Measurements from ENCODE around the gene TSPAN13. TPM values are rescaled to one million over a fixed set of nuclear protein-coding genes. Genes with fewer than 3 reads are reported as not detected.

The TSPAN13 gene
- total RNA-seq, 1 experiment from 2014 or later: 80.8 TPM

DNA sequence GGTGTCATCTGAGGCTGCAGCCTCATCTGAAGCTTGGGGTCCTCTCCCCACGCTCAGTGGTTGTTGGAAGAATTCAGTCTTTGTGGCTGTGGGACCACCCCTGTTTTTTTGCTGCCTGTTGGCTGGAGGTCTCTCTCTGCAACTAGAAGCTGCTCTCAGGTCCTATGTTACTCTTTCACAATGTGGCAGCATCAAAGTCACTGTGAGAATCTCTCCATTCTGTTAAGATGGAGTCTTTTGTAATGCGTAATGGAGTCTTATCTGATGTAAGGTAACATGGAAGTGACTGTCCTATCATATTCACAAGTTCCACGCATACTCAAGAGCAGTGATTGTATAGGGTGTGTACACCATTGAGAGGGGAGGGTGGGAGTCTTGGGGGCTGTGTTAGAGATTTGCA lies 24.9 kb downstream of the TSPAN13 start:
- H3K4me3 ChIP-seq (ENCODE audit: low read depth in 2 of 2, low read length in 2 of 2): no peak overlapping the region

DNA sequence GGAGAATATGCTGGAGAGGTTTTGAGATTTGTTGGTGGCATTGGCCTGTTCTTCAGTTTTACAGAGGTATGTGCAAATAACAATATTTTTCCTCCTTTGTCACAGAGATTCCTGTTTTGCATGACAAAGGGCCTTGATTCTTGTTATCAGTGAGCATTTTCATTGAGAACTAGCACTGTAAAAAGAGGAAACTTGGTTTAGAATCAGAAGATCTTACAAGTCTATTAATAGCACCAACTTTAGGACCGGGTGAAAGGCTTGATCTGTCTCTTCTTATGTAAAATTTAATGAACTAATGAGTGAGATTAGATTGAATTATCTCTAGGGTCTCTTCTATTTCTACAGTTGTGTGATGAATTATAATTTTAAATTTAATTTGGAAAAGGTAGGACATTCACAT lies 25.5 kb downstream of the TSPAN13 start:
- H3K4me1 ChIP-seq (ENCODE audit: control insufficient read depth, insufficient read depth, low read length): no peaks in the 10 kb centered on the region
- H3K36me3 ChIP-seq (ENCODE audit: control insufficient read depth, insufficient read depth, low read length): peaks cover 3% of the 10 kb centered on the region; the same call in 1 of the 2 replicates
- ChIA-PET CTCF (no interaction called here), POLR2A (no interaction called here)
- H3K4me3 ChIP-seq (ENCODE audit: low read depth in 2 of 2, low read length in 2 of 2): no peak overlapping the region
- BruUV-seq (replicated peaks): no TSS peak
- intact Hi-C loops (cut with micrococcal nuclease; ENCODE audit: unreplicated experiment): no loop called here
- no peaks in the 10 kb centered on the region for H3K9me3 ChIP-seq (ENCODE audit: control insufficient read depth, insufficient read depth, low read depth, low read length)
- DNase-seq (ENCODE audit: low read depth, low spot score) (no peak), ATAC-seq (no peak)
- in situ Hi-C loops (cut with HindIII; ENCODE audit: low pct_unique_long_range_greater_than_20kb, low sequenced_read_pairs): no loop called here
- no peaks in the 10 kb centered on the region for H3K27me3 ChIP-seq (ENCODE audit: control insufficient read depth, insufficient read depth, low read length)
- no peak overlapping the region for H3K27ac ChIP-seq (ENCODE audit: low read length)
- no peak for TF ChIP-seq POLR2AphosphoS5 (IDR thresholded peaks at IDR 0.05; ENCODE audit: low read depth, low read length)
- no peak for TF ChIP-seq REST (IDR thresholded peaks at IDR 0.05; ENCODE audit: insufficient read depth in 1 of 2, low read depth in 2 of 2, low read length in 1 of 2)

More for the DNA sequence above, 24.9 kb downstream of the TSPAN13 start:
- no peak overlapping the region for H3K27ac ChIP-seq (ENCODE audit: low read length)
- no peak for TF ChIP-seq POLR2AphosphoS5 (IDR thresholded peaks at IDR 0.05; ENCODE audit: low read depth, low read length)
- TF ChIP-seq TCF7L2 (IDR thresholded peaks at IDR 0.05; ENCODE audit: low read depth, low read length): no peak
- no peak for TF ChIP-seq SIN3A (IDR thresholded peaks at IDR 0.05; ENCODE audit: borderline replicate concordance, insufficient read depth, low read depth, low read length)
- TF ChIP-seq, protein P1, sequence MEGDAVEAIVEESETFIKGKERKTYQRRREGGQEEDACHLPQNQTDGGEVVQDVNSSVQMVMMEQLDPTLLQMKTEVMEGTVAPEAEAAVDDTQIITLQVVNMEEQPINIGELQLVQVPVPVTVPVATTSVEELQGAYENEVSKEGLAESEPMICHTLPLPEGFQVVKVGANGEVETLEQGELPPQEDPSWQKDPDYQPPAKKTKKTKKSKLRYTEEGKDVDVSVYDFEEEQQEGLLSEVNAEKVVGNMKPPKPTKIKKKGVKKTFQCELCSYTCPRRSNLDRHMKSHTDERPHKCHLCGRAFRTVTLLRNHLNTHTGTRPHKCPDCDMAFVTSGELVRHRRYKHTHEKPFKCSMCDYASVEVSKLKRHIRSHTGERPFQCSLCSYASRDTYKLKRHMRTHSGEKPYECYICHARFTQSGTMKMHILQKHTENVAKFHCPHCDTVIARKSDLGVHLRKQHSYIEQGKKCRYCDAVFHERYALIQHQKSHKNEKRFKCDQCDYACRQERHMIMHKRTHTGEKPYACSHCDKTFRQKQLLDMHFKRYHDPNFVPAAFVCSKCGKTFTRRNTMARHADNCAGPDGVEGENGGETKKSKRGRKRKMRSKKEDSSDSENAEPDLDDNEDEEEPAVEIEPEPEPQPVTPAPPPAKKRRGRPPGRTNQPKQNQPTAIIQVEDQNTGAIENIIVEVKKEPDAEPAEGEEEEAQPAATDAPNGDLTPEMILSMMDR (IDR thresholded peaks at IDR 0.05): no peak
- TF ChIP-seq REST (IDR thresholded peaks at IDR 0.05; ENCODE audit: insufficient read depth in 1 of 2, low read depth in 2 of 2, low read length in 1 of 2): no peak
- no TSS peak for BruUV-seq (replicated peaks)
- no peak for ATAC-seq
- no peaks in the 10 kb centered on the region for H3K9me3 ChIP-seq (ENCODE audit: control insufficient read depth, insufficient read depth, low read depth, low read length)
- ChIA-PET POLR2A (no interaction called here), CTCF (no interaction called here)
- H3K27me3 ChIP-seq (ENCODE audit: control insufficient read depth, insufficient read depth, low read length): no peaks in the 10 kb centered on the region
- H3K4me1 ChIP-seq (ENCODE audit: control insufficient read depth, insufficient read depth, low read length): no peaks in the 10 kb centered on the region
- no peak for DNase-seq (ENCODE audit: low read depth, low spot score)
- H3K36me3 ChIP-seq (ENCODE audit: control insufficient read depth, insufficient read depth, low read length): peaks cover 3% of the 10 kb centered on the region; the same call in 1 of the 2 replicates
- intact Hi-C loops (cut with micrococcal nuclease; ENCODE audit: unreplicated experiment) (no loop called here), in situ Hi-C loops (cut with HindIII; ENCODE audit: low pct_unique_long_range_greater_than_20kb, low sequenced_read_pairs) (no loop called here)
